GM21515 (cell line): Measurements from ENCODE around the gene CCR3.

ENCODE experiments used
- ATAC-seq: cut with Tn5 transposase; IDR thresholded peaks from one replicate; pipeline ENCODE4 v1.9.1; 2021; ENCODE audit not compliant: unreplicated experiment

The CCR3 gene

GRCh38 chr3:46218196-46218709 is 24.0 kb upstream of the CCR3 start:
- no peak for ATAC-seq

GRCh38 chr3:46221391-46221790 is 20.9 kb upstream of the CCR3 start:
- ATAC-seq: no peak

GRCh38 chr3:46221938-46222337 is 20.3 kb upstream of the CCR3 start:
- no peak for ATAC-seq

GRCh38 chr3:46222435-46223161 is 19.7 kb upstream of the CCR3 start:
- ATAC-seq: no peak

GRCh38 chr3:46228260-46229242 is 13.7 kb upstream of the CCR3 start:
- ATAC-seq: no peak

- no peak for ATAC-seq
Observed at GRCh38 chr3:46231323-46231722, 10.9 kb upstream of the CCR3 start.

- ATAC-seq: no peak
Observed at GRCh38 chr3:46233194-46233593, 9.1 kb upstream of the CCR3 start.

- no peak for ATAC-seq
Observed at GRCh38 chr3:46235425-46235824, 6.8 kb upstream of the CCR3 start.

GRCh38 chr3:46236294-46237054 is 5.8 kb upstream of the CCR3 start:
- no peak for ATAC-seq

GRCh38 chr3:46238386-46238785 is 3.9 kb upstream of the CCR3 start:
- ATAC-seq: no peak

- ATAC-seq: no peak
Observed at GRCh38 chr3:46239301-46239938, 2.8 kb upstream of the CCR3 start.

- ATAC-seq: no peak
Observed at GRCh38 chr3:46239952-46240351, 2.3 kb upstream of the CCR3 start.

- no peak for ATAC-seq
Observed at GRCh38 chr3:46243560-46243959, 1.3 kb downstream of the CCR3 start.

GRCh38 chr3:46245146-46245545 is 2.9 kb downstream of the CCR3 start:
- no peak for ATAC-seq

GRCh38 chr3:46252980-46253379 is 10.7 kb downstream of the CCR3 start:
- no peak for ATAC-seq

GRCh38 chr3:46258525-46258924 is 16.3 kb downstream of the CCR3 start:
- ATAC-seq: no peak

GRCh38 chr3:46261926-46262594 is 19.8 kb downstream of the CCR3 start:
- ATAC-seq: no peak

GRCh38 chr3:46264002-46264401 is 21.7 kb downstream of the CCR3 start:
- ATAC-seq: no peak

- no peak for ATAC-seq
Observed at GRCh38 chr3:46266598-46266997, 24.3 kb downstream of the CCR3 start.

- no peak for ATAC-seq
Observed at GRCh38 chr3:46269556-46269955, 27.3 kb downstream of the CCR3 start.
